Caco-2 (cell line): ENCODE data around the gene CACNA2D2. TPM values are rescaled to one million over a fixed set of nuclear protein-coding genes. Genes with fewer than 3 reads are reported as not detected.

Experiments used
- BruUV-seq: library from RNA; stranded (reverse); fragments of 400-500 nt; replicated peaks from 2 replicates; lab custom pipeline; 2021; lab: Mats Ljungman, UMichigan
- CTCF ChIA-PET: fragments of 300-600 bp; sonication (Branson Sonifier 250); formaldehyde crosslinking; loops from one replicate; lab custom pipeline; 2022; ENCODE audit warnings: antibody characterized with exemption; lab: Charles Lee
- POLR2A ChIA-PET: fragments of 300-600 bp; sonication (Branson Sonifier 250); formaldehyde crosslinking; loops from one replicate; lab custom pipeline; 2022; ENCODE audit warnings: antibody characterized with exemption; lab: Charles Lee
- DNase-seq, 2 experiments: peaks; one replicate each; pipeline versions ENCODE4 v3.0.0 to v3.0.0-alpha.2; 2020 to 2022
- H3K27me3 ChIP-seq: replicated peaks from 2 replicates; pipeline ENCODE4 v1.6.0; 2011; ENCODE audit warnings: low read length; ENCODE audit not compliant: control insufficient read depth, insufficient read depth
- H3K36me3 ChIP-seq: 2 replicates; pipeline ENCODE4 v1.5.1; 2011; ENCODE audit warnings: low read length; ENCODE audit not compliant: control insufficient read depth, insufficient read depth
- H3K4me1 ChIP-seq: fragments of 250-450 bp; sonication (Bioruptor Pico); 2 replicates; pipeline ENCODE4 v1.5.1; 2020; ENCODE audit warnings: mild to moderate bottlenecking
- H3K4me3 ChIP-seq: 2 replicates; pipeline ENCODE4 v1.5.1; 2011; ENCODE audit warnings: low read depth, mild to moderate bottlenecking, control low read depth, low read length
- H3K9me3 ChIP-seq: fragments of 250-450 bp; sonication (Bioruptor Pico); 2 replicates; pipeline ENCODE4 v1.5.1; 2020; ENCODE audit warnings: mild to moderate bottlenecking, moderate library complexity
- H3K27ac Mint-ChIP-seq: one replicate; pipeline ENCODE4 v1.8.0; 2022; ENCODE audit warnings: mixed read lengths; ENCODE audit not compliant: unreplicated experiment
- H3K27me3 Mint-ChIP-seq: one replicate; pipeline ENCODE4 v1.8.0; 2022; ENCODE audit warnings: mixed read lengths; ENCODE audit not compliant: insufficient read depth, unreplicated experiment
- H3K36me3 Mint-ChIP-seq: one replicate; pipeline ENCODE4 v1.8.0; 2022; ENCODE audit warnings: mild to moderate bottlenecking, mixed read lengths; ENCODE audit not compliant: insufficient read depth, unreplicated experiment
- H3K4me1 Mint-ChIP-seq: one replicate; pipeline ENCODE4 v1.8.0; 2022; ENCODE audit warnings: low read depth, mixed read lengths; ENCODE audit not compliant: unreplicated experiment
- H3K4me3 Mint-ChIP-seq: one replicate; pipeline ENCODE4 v1.8.0; 2022; ENCODE audit warnings: mild to moderate bottlenecking, moderate library complexity, mixed read lengths; ENCODE audit not compliant: unreplicated experiment
- H3K9me3 Mint-ChIP-seq: one replicate; pipeline ENCODE4 v1.8.0; 2022; ENCODE audit warnings: mixed read lengths; ENCODE audit not compliant: unreplicated experiment
- intact Hi-C: fragments of 100-400 bp; cut with micrococcal nuclease; formaldehyde crosslinking; loops from one replicate; pipeline ENCODE4 v1.10.0; 2022; ENCODE audit not compliant: unreplicated experiment
- total RNA-seq: library from RNA; stranded (reverse); gene quantifications from 2 replicates; pipeline ENCODE4 v1.2.3, GENCODE V29; 2022
- TF ChIP-seq, protein P1 (sequence below), 2 experiments: fragments of 200-600 bp in 1 of 2; IDR thresholded peaks; 1 replicate in 1 of 2; 2 replicates in 1 of 2; pipeline versions ENCODE4 v1.5.1 to v1.8.0; 2011 to 2022; ENCODE audit warnings: antibody characterized with exemption in 1 of 2, control low read depth in 1 of 2, inconsistent platforms in 1 of 2, low read depth in 1 of 2, low read length in 1 of 2, mild to moderate bottlenecking in 1 of 2, moderate library complexity in 1 of 2; ENCODE audit not compliant: insufficient read depth in 1 of 2, severe bottlenecking in 1 of 2, unreplicated experiment in 1 of 2

Gene CACNA2D2
- total RNA-seq, 1 experiment from 2014 or later: 0.25 TPM

DNA sequence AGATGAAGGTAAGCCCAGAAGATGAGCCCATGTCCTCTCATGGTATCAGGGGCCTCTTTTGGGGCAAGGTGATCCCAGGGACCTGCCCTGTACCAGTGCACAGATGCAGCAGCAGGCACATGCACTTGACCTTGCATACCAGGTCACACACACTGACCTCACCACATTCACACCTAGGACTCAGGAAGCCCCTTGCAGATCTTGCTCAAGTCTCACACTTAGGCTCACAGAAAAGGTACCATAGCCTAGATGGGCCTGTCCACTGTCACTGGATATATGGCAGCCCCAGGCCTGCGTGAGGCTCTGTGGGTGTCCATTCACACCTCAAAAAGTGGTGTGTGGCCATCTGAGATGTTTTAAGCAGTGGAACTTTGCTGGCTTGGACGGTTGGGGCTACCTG, 58.7 kb downstream of the CACNA2D2 start:
- CTCF ChIA-PET: no interaction called here
- H3K27me3 ChIP-seq: no peaks in the 10 kb centered on the region
- TF ChIP-seq, protein P1, sequence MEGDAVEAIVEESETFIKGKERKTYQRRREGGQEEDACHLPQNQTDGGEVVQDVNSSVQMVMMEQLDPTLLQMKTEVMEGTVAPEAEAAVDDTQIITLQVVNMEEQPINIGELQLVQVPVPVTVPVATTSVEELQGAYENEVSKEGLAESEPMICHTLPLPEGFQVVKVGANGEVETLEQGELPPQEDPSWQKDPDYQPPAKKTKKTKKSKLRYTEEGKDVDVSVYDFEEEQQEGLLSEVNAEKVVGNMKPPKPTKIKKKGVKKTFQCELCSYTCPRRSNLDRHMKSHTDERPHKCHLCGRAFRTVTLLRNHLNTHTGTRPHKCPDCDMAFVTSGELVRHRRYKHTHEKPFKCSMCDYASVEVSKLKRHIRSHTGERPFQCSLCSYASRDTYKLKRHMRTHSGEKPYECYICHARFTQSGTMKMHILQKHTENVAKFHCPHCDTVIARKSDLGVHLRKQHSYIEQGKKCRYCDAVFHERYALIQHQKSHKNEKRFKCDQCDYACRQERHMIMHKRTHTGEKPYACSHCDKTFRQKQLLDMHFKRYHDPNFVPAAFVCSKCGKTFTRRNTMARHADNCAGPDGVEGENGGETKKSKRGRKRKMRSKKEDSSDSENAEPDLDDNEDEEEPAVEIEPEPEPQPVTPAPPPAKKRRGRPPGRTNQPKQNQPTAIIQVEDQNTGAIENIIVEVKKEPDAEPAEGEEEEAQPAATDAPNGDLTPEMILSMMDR (IDR thresholded peaks at IDR 0.05; ENCODE audit: insufficient read depth in 1 of 2, low read depth in 1 of 2, low read length in 1 of 2, severe bottlenecking in 1 of 2, unreplicated experiment in 1 of 2): no peak
- Mint-ChIP-seq H3K27me3 (no peaks in the 10 kb centered on the region), H3K4me3 (no peak overlapping the region), H3K27ac (no peak overlapping the region), H3K4me1 (no peaks in the 10 kb centered on the region), H3K36me3 (no peaks in the 10 kb centered on the region), H3K9me3 (no peaks in the 10 kb centered on the region)
- no peaks in the 10 kb centered on the region for H3K36me3 ChIP-seq
- H3K9me3 ChIP-seq: no peaks in the 10 kb centered on the region
- BruUV-seq: no TSS peak
- peaks cover 7% of the 10 kb centered on the region; the same call in 1 of the 2 replicates for H3K4me1 ChIP-seq
- POLR2A ChIA-PET: interaction anchor here (0.5 kb wide), 1 partner anchor 28 kb away, joined by 6 read pairs; no protein-coding TSS in a partner anchor
- H3K4me3 ChIP-seq: no peak overlapping the region
- DNase-seq: no peak
- intact Hi-C loops: no loop called here

DNA sequence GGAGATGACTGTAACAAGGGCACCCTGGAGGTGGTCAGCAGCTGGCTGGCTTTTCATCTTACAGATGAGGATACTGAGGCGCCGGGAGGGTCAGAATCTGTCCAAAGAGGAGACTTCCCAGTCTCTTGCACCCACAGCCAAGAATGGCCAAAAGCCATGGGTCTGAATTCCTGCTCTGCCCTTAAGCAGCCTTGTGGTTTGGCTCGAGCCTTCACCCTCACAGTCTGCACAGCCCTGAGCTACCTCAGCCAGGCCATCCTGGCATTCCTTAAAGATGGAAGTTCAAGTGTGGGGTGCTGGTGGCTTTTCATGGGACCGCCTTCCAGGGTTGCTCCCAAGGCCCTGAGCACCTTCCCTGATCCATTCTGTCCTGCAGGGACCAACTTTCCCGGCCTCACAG, 59.2 kb downstream of the CACNA2D2 start:
- Mint-ChIP-seq H3K27me3 (no peaks in the 10 kb centered on the region), H3K27ac (no peak overlapping the region), H3K4me3 (no peak overlapping the region), H3K9me3 (no peaks in the 10 kb centered on the region), H3K4me1 (no peaks in the 10 kb centered on the region), H3K36me3 (no peaks in the 10 kb centered on the region)
- Histone ChIP-seq H3K27me3 (no peaks in the 10 kb centered on the region), H3K36me3 (no peaks in the 10 kb centered on the region), H3K4me3 (no peak overlapping the region), H3K4me1 (peaks cover 7% of the 10 kb centered on the region; the same call in 1 of the 2 replicates), H3K9me3 (no peaks in the 10 kb centered on the region)
- intact Hi-C loops: no loop called here
- CTCF ChIA-PET: no interaction called here
- DNase-seq: no peak
- no TSS peak for BruUV-seq
- TF ChIP-seq, protein P1 (IDR thresholded peaks at IDR 0.05; ENCODE audit: insufficient read depth in 1 of 2, low read depth in 1 of 2, low read length in 1 of 2, severe bottlenecking in 1 of 2, unreplicated experiment in 1 of 2): no peak
- POLR2A ChIA-PET: interaction anchor here (0.5 kb wide), 1 partner anchor 29 kb away, joined by 6 read pairs; no protein-coding TSS in a partner anchor

DNA sequence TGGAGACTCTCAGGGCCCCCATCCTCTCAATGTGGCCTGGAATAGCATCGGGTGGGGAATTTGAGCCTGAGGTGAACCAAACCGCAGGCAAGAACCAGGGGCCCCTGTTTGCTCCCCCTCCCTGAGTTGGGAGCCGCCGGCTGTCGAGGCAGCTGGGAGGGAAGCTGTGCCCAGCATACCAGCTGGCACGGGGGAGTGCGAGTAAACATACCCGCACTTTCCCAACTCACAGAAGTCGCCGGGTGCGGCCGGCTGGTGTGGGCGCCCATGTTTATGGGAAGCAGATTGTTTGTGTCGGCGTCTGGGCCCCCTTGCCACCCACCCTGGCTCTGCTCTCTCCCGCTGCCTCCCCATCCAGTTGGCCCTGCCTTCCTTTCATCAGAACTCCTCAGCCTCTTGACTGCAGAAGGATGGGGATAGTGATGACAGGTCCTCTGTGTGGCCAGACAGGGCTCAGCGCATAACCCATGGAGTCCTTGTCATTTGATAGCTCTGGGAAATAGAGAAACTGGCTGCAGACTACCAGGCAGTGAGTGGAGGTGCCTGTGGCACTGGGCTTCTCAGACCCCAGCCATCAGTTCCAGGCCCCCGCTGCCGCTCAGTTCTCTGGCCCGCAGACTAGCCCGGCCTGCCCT, 60.4 kb downstream of the CACNA2D2 start:
- Mint-ChIP-seq H3K4me3 (no peak overlapping the region), H3K9me3 (no peaks in the 10 kb centered on the region), H3K36me3 (no peaks in the 10 kb centered on the region), H3K27me3 (no peaks in the 10 kb centered on the region), H3K4me1 (no peaks in the 10 kb centered on the region), H3K27ac (no peak overlapping the region)
- no TSS peak for BruUV-seq
- Histone ChIP-seq H3K4me1 (peaks cover 7% of the 10 kb centered on the region; the same call in 1 of the 2 replicates), H3K27me3 (no peaks in the 10 kb centered on the region), H3K9me3 (no peaks in the 10 kb centered on the region), H3K4me3 (no peak overlapping the region), H3K36me3 (no peaks in the 10 kb centered on the region)
- POLR2A ChIA-PET: no interaction called here
- intact Hi-C loops: no loop called here
- TF ChIP-seq, protein P1 (IDR thresholded peaks at IDR 0.05; ENCODE audit: insufficient read depth in 1 of 2, low read depth in 1 of 2, low read length in 1 of 2, severe bottlenecking in 1 of 2, unreplicated experiment in 1 of 2): no peak
- CTCF ChIA-PET: interaction anchor here (0.6 kb wide), 1 partner anchor 56 kb away, joined by 3 read pairs; no protein-coding TSS in a partner anchor
- DNase-seq: no peak
